HG03139 (cell line): ENCODE results near the gene CGB3.
"Not testable (repeated sequence)": the region's sequence is repeated elsewhere in the genome, so short reads cannot be mapped to it uniquely, and the experiment has no call there.

Experiments used
- ATAC-seq: cut with Tn5 transposase; IDR thresholded peaks from one replicate; pipeline ENCODE4 v1.9.1; 2021; ENCODE audit not compliant: unreplicated experiment

CGB3 gene

DNA sequence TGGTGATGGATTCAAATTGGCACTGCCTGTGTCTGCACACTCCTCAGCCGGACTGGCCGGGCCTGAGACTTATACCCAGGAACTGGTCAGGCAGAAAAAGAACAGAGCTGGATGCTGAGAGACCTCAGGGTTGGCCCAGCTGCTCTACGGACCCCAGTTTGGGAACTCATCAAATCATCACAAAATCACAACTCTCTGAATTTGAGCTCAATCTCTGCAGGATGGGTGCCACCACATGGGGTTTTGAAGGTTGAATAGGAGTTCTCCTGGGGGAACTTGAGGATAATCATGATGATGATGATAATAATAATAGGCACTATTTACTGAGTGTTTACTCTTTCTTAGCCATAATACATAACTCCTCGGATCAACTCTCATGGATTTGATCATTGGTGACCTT is 18.5 kb upstream of the CGB3 start:
- not testable (repeated sequence) for ATAC-seq

GRCh38 chr19:49042177-49042576 is 18.0 kb upstream of the CGB3 start:
- ATAC-seq, result no peak

DNA sequence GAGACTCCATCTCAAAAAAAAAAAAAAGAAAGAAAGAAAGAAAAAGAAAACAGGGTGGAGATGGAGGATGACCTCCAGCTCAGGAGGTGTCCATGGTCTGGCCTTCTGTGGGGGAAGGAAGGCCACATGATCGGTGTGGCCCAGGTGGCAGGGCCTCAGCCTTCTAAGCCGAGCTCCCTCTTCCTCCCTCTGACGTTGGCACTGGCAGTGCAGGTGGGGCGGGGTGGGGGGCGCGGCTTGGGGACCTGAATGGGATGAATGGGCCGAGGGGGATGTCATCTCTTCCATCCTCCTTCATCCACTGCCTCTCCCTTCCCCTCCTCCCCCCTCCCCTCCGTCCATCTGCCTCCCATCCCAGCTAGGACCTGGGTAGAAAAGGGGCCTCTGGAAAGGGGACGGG is 15.6 kb upstream of the CGB3 start:
- ATAC-seq, result not testable (repeated sequence)

DNA sequence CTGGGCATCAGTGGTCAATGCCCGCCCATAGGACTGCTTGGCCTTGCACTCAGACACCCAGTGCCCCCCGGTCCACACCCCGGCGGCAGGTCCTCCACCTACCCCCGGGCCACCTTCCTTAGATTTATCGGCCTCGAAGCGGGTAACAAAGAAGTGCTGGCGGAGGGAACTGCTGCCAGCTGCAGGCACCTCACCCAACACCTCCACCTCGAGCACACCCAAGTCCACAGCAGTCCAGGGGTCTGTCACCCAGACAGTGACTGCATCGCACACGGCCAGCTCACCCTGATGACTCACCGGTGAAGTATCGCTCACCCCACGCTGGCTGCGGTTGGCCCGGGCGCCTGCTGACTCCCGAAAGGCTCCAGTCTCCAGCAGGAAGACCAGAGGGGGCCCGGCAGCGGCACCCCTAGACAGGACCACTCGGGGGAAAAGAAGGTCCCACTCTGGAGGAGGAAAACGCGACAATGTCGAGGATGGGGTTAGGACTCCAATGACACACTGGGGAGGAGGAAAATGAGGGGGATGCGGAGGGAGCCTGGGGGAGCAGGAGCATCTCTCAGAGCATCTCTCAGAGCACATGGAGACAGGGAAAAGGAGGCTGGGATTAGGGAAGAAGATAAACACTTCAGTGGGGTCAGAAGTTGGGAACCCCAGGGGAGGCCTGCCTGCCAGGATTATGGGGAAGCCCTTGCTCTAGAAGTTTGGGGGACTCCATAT is 14.6 kb upstream of the CGB3 start:
- ATAC-seq, result not testable (repeated sequence)

GRCh38 chr19:49038111-49038510 is 14.0 kb upstream of the CGB3 start:
- not testable (repeated sequence) for ATAC-seq

DNA sequence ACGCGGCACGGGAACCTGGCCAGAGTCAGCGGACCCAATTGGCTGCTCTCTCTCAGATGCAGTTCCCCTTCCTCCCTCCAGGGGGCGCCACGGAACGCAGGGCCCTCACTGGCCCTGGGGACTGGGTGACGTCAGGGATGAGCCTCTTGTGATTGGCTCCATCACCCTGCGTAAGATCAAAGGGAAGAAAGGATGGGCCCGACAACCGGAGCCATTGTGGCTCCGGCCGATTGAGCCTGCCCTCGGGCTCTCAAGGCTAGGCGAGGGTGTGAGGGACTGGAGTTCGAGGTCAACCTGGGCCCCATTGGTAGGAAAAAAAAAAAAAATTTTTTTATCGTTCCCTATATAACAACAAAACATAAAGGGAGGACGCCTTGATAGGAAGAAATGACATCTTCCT is 12.7 kb upstream of the CGB3 start, which contains the start of gene CGB1:
CGB1 (minus strand) TSS at position 81 of the 400 bp plus-strand sequence. CDS start 184 bp downstream, outside the sequence.
- not testable (repeated sequence) for ATAC-seq

DNA sequence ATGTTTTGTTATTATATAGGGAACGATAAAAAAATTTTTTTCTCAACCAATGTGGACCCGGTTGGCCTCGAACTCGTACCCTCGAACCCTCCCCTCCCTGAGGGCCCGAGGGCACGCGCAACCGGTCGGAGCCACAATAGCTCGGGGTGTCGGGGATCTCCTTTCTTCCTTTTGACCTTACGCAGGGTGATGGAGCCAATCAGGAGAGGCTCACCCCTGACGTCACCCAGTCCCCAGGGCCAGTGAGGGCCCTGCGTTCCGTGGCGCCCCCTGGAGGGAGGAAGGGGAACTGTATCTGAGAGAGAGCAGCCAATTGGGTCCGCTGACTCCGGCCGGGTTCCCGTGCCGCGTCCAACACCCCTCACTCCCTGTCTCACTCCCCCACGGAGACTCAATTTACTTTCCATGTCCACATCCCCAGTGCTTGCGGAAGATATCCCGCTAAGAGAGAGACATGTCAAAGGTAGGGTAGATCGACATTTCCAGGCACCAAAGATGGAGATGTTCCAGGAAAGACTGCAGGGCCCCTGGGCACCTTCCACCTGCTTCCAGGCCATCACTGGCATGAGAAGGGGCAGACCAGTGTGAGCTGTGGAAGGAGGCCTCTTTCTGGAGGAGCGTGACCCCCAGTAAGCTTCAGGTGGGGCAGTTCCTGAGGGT is 7.6 kb upstream of the CGB3 start, which contains the start of gene CGB2:
CGB2 (plus strand) TSS at position 249 of the 660 bp plus-strand sequence; CDS start at position 455, 206 bp downstream.
- not testable (repeated sequence) for ATAC-seq

- not testable (repeated sequence) for ATAC-seq
Measured at GRCh38 chr19:49030323-49030722, 6.2 kb upstream of the CGB3 start.

DNA sequence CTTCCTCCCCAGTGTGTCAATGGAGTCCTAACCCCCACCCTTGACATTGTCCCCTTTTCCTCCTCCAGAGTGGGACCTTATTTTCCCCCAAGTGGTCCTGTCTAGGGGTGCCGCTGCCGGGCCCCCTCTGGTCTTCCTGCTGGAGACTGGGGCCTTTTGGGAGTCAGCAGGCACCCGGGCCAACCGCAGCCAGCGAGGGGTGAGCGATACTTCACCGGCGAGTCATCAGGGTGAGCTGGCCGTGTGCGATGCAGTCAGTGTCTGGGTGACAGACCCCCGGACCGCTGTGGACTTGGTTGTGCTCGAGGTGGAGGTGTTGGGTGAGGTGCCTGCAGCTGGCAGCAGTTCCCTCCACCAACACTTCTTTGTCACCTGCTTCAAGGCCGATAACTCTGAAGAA is 5.6 kb upstream of the CGB3 start:
- not testable (repeated sequence) for ATAC-seq

DNA sequence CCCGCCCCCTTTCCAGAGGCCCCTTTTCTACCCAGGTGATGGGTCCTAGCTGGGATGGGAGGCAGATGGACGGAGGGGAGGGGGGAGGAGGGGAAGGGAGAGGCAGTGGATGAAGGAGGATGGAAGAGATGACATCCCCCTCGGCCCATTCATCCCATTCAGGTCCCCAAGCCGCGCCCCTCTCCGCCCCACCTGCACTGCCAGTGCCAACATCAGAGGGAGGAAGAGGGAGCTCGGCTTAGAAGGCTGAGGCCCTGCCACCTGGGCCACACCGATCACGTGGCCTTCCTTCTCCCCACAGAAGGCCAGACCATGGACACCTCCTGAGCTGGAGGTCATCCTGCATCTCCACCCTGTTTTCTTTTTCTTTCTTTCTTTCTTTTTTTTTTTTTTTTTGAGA is 4.6 kb upstream of the CGB3 start:
- ATAC-seq, result not testable (repeated sequence)

DNA sequence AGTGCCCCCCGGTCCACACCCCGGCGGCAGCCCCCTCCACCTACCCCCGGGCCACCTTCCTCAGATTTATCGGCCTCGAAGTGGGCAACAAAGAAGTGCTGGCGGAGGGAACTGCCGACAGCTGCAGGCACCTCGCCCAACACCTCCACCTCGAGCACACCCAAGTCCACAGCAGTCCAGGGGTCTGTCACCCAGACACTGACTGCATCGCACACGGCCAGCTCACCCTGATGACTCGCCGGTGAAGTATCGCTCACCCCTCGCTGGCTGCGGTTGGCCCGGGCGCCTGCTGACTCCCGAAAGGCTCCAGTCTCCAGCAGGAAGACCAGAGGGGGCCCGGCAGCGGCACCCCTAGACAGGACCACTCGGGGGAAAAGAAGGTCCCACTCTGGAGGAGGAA is 1.5 kb upstream of the CGB3 start:
- ATAC-seq, result not testable (repeated sequence)

DNA sequence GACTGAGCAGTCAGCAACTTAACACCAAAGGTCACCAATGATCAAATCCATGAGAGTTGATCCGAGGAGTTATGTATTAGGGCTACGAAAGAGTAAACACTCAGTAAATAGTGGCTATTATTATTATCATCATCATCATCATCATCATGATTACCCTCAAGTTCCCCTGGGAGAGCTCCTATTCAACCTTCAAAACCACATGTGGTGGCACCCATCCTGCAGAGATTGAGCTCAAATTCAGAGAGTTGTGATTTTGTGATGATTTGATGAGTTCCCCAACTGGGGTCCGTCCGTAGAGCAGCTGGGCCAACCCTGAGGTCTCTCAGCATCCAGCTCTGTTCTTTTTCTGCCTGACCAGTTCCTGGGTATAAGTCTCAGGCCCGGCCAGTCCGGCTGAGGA is 955 bp upstream of the CGB3 start:
- ATAC-seq, result not testable (repeated sequence)

DNA sequence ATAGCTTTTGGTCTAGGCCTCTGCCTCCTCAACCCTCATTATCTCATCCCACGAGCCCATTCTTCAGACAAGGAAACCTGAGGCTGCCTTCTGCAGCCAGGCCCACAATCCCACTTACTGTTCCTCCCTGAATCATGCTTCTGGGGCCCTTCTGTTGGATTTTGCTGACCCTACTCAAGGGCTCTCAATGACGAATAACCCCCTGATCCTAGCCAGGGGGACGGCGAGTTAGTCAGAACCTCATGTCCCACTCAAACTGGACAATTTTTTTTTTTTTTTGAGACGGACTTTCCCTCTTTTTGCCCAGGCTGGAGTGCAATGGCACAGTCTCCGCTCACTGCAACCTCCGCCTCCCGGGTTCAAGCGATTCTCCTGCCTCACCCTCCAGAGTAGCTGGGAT is 2.0 kb downstream of the CGB3 start:
- ATAC-seq, result no peak

DNA sequence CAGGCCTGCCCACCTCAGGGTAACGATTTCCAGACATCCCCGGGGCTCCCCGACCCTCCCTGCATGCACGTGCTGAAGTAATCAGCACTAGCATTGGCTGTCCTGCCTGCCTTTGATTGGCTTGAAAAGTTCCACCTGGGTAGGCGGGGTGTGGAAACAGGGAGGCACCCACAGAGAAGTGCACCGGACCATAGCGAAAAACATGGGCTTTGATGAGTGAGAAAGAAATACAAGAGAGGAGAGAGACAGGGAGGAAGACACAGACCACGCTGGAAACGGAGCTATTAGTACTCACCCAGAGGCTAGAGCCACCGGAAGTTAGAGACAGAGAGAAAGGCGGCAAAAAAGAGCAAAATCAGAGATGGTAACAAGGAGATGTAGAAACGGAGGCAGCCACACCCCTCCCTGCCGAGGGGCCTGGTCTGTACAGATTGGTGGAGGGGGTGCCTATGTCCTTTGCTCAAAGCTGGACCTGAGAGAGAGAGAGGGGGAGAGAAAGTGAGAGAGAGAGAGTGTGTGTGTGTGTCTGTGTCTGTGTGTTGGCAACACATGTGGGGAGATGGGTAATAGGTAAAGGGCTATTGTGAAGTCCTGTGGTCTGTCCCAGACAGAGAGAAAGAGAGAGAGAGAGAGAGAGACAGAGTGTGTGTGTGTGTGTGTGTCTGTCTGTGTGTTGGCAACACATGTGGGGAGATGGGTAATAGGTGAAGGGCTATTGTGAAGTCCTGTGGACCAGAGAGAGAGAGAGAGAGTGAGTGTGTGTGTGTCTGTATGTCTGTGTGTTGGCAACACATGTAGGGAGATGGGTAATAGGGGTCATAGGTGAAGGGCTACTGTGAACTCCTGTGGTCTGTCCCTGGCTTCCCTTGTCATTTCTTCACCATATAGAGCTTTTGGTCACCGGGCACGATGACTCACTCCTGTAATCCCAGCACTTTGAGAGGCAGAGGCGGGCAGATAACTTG is 2.9 kb downstream of the CGB3 start:
- no peak for ATAC-seq

- ATAC-seq, result no peak
Measured at GRCh38 chr19:49020342-49020741, 3.8 kb downstream of the CGB3 start.

DNA sequence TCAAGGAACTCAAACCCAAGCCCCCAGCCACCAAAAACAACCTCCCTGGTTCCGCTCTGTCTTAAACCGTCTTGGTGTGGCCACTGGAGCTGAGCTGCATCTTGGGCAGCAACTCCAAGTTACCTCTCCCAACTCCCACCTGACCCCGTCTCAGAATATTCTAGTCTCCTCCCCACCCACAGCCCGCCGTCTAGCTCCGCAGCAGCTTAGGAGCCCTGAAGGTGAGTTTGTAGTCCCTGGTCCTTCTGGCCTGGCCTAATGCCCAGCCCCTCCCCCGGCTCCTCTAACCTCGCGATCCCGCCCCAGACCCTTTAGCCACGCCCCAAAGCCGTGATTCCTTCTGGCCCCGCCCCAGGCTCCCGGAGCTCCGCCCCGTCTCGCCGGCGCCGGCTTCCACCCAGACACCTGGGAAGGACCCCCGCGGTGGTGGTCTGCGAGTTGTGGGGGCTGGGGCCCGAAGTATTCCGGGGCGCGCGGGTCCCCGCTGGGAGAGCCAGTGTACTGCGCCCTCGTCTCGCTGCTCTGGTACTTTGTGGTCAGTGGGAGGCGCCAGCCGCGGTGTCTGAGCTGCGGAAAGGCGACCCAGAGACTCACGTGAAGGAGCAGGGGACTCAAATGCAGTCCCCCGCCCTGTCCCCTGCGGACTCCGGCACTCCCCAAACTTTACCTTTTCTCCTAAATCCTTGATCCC is 4.7 kb downstream of the CGB3 start:
- no peak for ATAC-seq

DNA sequence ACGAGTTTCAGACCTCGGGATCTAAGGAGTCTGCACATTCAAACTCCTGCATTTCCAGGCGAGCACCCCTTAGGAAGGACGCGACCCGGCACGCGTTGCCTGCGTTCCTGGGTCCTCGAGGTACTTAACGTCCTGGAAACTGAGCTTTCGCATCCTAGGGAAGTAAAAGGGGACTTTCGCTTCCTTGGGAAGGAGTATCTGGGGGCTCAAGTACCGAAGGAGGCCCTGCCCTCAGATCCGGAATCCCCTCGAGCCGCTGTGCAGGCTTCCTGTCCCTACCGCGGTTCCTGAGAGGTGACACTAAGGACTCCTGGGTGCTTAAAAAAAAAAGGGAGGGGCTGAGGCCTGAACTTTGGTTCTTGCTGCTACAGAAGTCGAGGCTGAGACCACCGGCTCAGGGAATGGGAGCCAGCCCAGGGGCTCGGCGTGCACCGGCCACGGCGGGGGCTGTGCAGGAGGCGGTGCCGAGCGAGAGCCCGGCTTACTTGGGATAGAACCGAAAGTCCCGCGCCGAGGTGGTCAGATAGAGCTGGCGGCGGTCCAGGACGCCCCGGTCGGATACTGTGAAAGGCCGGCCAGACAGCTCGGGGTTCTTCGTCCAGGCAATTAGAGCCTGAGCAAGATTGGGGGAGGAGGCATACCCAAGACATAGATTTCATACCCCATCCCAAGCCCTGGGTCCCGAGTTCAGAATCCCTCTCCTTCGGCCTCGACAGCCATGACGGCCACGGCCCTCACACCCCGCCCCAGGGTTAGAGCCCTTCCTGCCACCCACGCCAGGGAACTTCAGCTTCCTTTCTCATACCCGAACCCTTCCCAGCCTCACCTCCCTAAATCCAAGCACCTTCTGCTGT is 5.5 kb downstream of the CGB3 start:
- ATAC-seq, result not testable (repeated sequence)

GRCh38 chr19:49017666-49018351 is 6.3 kb downstream of the CGB3 start:
- ATAC-seq, result no peak

DNA sequence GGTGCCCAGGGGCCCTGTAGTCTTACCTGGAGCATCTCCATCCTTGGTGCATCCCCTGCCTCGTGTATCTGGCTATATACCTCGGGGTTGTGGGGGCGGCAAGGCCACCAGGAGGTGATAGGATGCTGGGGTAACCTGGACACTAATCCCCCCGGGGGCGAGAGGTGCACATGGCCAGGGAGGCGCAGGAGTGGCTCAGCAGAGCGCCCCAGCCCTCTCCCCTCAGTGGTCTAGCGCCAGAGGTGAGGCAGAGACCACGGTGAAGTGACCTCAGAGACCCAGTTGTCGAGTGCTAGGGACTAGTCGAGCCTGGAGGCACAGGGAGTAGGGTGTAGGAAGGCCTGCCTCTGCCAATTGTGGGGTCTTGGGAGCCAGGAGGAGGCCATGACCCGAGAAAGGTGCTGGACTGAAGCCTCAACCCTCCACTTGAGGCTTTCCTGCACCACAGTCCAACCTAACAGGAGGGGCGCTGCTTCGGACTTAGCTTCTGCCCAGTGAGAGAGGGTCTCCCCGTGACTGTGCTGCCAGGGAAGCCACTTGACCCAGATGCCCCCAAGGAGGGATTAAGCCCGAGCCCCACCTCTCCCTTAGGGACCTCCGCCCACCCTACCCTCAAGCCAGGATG is 7.0 kb downstream of the CGB3 start, which contains the start of gene LHB:
LHB (minus strand) TSS at position 51 of the 625 bp plus-strand sequence; CDS start at position 41, 10 bp downstream.
- no peak for ATAC-seq
